Gastrocnemius medialis (tissue), 4 donors: ENCODE data around the gene RAPGEF1. TPM values are rescaled to one million over a fixed set of nuclear protein-coding genes. Genes with fewer than 3 reads are reported as not detected.

Experiments used
- ATAC-seq, 2 donors: fragments of 150-250 bp; one replicate each; pipeline ENCODE4 v1.9.1; 2016
- DNase-seq, 2 donors: peaks; one replicate each; pipeline ENCODE4 v3.0.0-alpha.2; 2019
- H3K27ac ChIP-seq, 4 donors: fragments of 200-600 bp; sonication (generic); 1 replicate in 1 of 4; 2 replicates in 3 of 4; pipeline ENCODE4 v1.5.1; 2016 to 2018; ENCODE audit warnings: mild to moderate bottlenecking in 2 of 4, moderate library complexity in 1 of 4
- H3K27me3 ChIP-seq, 3 donors: fragments of 200-600 bp; sonication (generic) in 2 of 3; 1 replicate in 1 of 3; 2 replicates in 2 of 3; pipeline versions ENCODE4 v1.5.1 to v1.6.0; 2016 to 2019; ENCODE audit warnings: mild to moderate bottlenecking in 1 of 3, moderate library complexity in 1 of 3
- H3K36me3 ChIP-seq, 2 donors: fragments of 200-600 bp; sonication (generic) in 1 of 2; one replicate each; pipeline ENCODE4 v1.5.1; 2017 to 2018
- H3K4me1 ChIP-seq, 2 donors: fragments of 200-600 bp; sonication (generic) in 1 of 2; one replicate each; pipeline ENCODE4 v1.5.1; 2016 to 2017; ENCODE audit warnings: mild to moderate bottlenecking in 2 of 2
- H3K4me3 ChIP-seq, 4 donors: fragments of 200-600 bp; sonication (generic) in 3 of 4; 1 replicate in 1 of 4; 2 replicates in 3 of 4; pipeline ENCODE4 v1.5.1; 2016 to 2019; ENCODE audit warnings: mild to moderate bottlenecking in 2 of 4
- H3K9me3 ChIP-seq, 3 donors: fragments of 200-600 bp; sonication (generic) in 2 of 3; 1 replicate in 1 of 3; 2 replicates in 2 of 3; pipeline ENCODE4 v1.5.1; 2016 to 2019
- POLR2A ChIP-seq, 2 donors: fragments of 450-650 bp; IDR thresholded peaks; one replicate each; pipeline ENCODE4 v1.6.1; 2017; ENCODE audit warnings: antibody characterized with exemption in 2 of 2, mild to moderate bottlenecking in 2 of 2, moderate library complexity in 2 of 2
- in situ Hi-C, 4 donors: fragments of 200-750 bp; cut with MboI; loops; one replicate each; pipeline versions ENCODE4 v1.15.0 to v1.8.0; 2017; ENCODE audit warnings: low sequenced_read_pairs in 4 of 4
- intact Hi-C: fragments of 100-400 bp; cut with DNase I; formaldehyde crosslinking; loops from one replicate; pipeline ENCODE4 v1.15.1; 2023; ENCODE audit warnings: low total_unique reads
- total RNA-seq, 4 donors: library from RNA; depleted of rRNA; stranded (reverse); fragments of >200 nt; gene quantifications; one replicate each; pipeline versions ENCODE4 v1.1.0 to v1.2.3, GENCODE V29; 2016
- TF ChIP-seq, protein P1 (sequence below), 5 experiments: fragments of 450-650 bp in 3 of 5; fragments of 200-600 bp in 2 of 5; sonication (generic) in 2 of 5; IDR thresholded peaks in 4 of 5; conservative IDR thresholded peaks in 1 of 5; 1 replicate in 4 of 5; 2 replicates in 1 of 5; pipeline ENCODE4 v1.5.1; 2016 to 2019; ENCODE audit warnings: antibody characterized with exemption in 5 of 5, mild to moderate bottlenecking in 3 of 5, moderate library complexity in 3 of 5

Gene RAPGEF1
- total RNA-seq, 4 donors from 2014 or later: 123 to 296 (median 217) TPM

DNA sequence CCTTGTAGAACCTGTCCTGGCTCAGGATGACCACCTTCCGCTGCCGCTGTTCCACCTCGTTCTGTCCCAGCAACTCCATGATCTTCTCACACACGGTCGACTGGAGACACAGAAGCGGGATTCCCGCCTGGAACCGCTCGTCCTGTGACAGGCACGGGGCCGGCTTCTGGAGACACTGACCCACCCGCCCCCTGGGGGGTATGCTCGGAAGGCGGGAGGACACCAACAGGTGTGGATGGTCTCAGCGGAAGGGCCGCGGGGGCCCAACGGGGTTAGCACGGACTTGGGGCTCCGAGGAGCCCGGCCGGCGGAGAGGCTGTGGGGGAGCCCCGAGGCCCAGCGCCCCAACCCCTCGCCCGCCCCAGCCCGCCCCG, 209.3 kb downstream of the RAPGEF1 start:
- H3K27ac ChIP-seq: peak overlapping the region; percentile 75 to 96 (median 88)
- intact Hi-C loops (no loop called here), in situ Hi-C loops (no loop called here)
- H3K36me3 ChIP-seq: peaks cover 0 to 44% of the 10 kb centered on the region in 2 donors
- H3K4me3 ChIP-seq: peak overlapping the region; percentile 76 to 99 (median 85)
- H3K27me3 ChIP-seq: no peaks in the 10 kb centered on the region
- DNase-seq (peak in 1 of 2 donors; percentile 57), ATAC-seq (peak; percentile 29 to 34)
- no peak for TF ChIP-seq POLR2A (IDR thresholded peaks at IDR 0.05)
- TF ChIP-seq, protein P1, sequence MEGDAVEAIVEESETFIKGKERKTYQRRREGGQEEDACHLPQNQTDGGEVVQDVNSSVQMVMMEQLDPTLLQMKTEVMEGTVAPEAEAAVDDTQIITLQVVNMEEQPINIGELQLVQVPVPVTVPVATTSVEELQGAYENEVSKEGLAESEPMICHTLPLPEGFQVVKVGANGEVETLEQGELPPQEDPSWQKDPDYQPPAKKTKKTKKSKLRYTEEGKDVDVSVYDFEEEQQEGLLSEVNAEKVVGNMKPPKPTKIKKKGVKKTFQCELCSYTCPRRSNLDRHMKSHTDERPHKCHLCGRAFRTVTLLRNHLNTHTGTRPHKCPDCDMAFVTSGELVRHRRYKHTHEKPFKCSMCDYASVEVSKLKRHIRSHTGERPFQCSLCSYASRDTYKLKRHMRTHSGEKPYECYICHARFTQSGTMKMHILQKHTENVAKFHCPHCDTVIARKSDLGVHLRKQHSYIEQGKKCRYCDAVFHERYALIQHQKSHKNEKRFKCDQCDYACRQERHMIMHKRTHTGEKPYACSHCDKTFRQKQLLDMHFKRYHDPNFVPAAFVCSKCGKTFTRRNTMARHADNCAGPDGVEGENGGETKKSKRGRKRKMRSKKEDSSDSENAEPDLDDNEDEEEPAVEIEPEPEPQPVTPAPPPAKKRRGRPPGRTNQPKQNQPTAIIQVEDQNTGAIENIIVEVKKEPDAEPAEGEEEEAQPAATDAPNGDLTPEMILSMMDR (IDR thresholded peaks at IDR 0.05 in 4 of 5, conservative IDR thresholded peaks at IDR 0.05 in 1 of 5): peak in 2 of 5 experiments; percentile 21 to 33
- H3K9me3 ChIP-seq: no peaks in the 10 kb centered on the region
- peaks cover 13 to 14% of the 10 kb centered on the region in 2 donors for H3K4me1 ChIP-seq

DNA sequence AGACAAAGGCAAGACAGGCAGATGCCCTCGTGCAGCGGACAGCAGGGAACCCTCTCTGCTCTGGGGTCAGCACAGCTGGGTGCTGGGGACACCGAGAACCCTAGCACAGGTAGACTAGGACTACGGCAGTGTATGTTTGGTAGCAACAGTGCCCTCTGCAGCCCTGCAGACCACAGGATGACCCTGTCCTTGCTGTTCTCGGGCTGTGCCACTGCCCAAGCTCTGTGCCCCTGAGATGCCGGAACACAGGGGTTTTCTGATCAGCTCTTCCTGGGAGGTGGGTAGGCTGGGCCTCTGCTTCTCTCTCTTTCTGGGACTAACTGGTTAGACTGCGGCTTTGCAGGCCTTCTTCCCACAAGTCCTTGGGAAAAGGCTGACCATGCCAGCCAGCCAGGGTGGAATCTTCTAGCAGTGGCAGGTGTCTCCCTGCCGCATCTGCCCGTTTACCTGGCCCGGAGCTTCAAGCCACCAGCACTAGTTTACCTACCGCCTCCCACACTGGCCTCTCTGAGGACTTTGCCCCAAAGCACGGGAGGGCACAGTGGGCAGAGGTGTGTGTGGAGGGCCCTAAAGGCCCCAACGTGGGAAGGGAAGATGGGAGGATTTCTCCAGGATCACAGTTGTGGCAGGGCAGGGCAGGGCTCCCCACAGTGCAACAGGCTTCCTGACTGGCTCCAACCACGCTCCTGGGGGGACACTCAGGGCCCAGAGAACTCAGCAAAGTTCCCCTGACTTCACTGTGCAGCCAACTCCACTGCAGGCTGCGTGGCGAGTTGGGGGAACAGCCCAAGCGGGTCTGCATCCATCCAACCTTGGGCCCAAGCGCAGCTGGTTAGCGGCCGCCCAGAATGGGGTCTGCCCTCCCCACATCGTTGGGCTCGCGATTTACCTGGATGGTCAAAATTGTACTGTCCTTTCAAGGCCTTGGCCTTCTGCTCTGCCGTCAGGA, 210.0 kb downstream of the RAPGEF1 start:
- ATAC-seq: no peak
- TF ChIP-seq POLR2A (IDR thresholded peaks at IDR 0.05): no peak
- TF ChIP-seq, protein P1 (IDR thresholded peaks at IDR 0.05 in 4 of 5, conservative IDR thresholded peaks at IDR 0.05 in 1 of 5): no peak
- peaks cover 0 to 50% of the 10 kb centered on the region in 2 donors for H3K36me3 ChIP-seq
- H3K4me3 ChIP-seq: peak overlapping the region; percentile 76 to 99 (median 85)
- no peaks in the 10 kb centered on the region for H3K9me3 ChIP-seq
- in situ Hi-C loops (no loop called here), intact Hi-C loops (no loop called here)
- H3K27ac ChIP-seq: peak overlapping the region; percentile 75 to 96 (median 88)
- H3K27me3 ChIP-seq: no peaks in the 10 kb centered on the region
- peaks cover 13 to 14% of the 10 kb centered on the region in 2 donors for H3K4me1 ChIP-seq
- DNase-seq: no peak

DNA sequence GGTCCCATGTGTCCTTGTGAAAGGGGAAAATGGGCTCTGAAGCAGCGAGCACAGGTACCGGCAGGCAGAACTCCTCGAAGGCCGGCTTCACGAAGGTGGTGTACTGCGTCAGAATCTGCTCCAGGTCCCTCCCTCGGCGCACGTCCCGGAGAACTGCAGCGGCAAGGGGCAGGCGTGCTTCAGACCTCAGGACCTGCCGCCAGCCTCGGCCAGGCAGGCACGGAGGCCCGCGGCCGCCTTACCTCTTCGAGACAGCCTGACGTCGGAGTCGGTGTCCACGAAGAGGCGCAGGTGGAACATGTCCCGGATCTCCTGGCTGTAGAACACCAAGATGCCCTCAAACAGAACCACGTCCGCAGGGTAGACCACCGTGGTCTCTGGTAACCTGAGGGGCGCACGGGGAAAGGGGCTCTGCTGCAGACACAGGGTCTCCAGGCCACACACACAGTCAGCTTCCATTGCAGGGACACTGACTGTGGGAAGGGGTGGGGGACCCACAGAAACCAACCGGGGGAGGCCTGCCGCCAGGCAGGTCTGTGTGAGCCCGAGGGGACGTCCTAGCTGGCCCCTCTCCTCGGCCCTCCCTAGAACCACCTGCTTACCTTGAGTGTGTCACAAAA, 210.9 kb downstream of the RAPGEF1 start:
- DNase-seq: no peak
- no peaks in the 10 kb centered on the region for H3K9me3 ChIP-seq
- no peak for ATAC-seq
- peaks cover 13 to 14% of the 10 kb centered on the region in 2 donors for H3K4me1 ChIP-seq
- peaks cover 0 to 58% of the 10 kb centered on the region in 2 donors for H3K36me3 ChIP-seq
- no peaks in the 10 kb centered on the region for H3K27me3 ChIP-seq
- TF ChIP-seq, protein P1 (IDR thresholded peaks at IDR 0.05 in 4 of 5, conservative IDR thresholded peaks at IDR 0.05 in 1 of 5): no peak
- TF ChIP-seq POLR2A (IDR thresholded peaks at IDR 0.05): no peak
- in situ Hi-C loops: no loop called here
- H3K4me3 ChIP-seq: no peak overlapping the region
- intact Hi-C loops: no loop called here
- no peak overlapping the region for H3K27ac ChIP-seq

DNA sequence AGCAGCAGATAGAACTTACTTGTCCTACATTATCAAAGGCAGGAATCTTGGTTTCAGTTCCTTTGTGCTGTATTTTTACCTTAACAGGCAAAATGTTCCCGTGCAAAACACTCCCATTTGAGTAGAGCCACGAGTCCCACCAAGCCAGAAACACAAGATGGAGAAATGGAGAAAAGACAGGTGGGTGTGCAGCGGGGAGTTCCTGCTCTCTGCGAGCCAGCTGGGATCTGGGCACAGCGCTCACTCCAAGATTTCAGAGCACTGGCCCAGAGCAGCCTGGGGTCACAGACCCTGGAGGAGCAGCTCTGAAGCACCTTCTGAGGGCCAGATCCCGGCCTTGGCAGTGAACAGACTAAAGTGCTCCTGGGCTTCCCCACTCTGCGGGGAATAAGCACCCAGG, 211.7 kb downstream of the RAPGEF1 start:
- TF ChIP-seq POLR2A (IDR thresholded peaks at IDR 0.05): no peak
- TF ChIP-seq, protein P1 (IDR thresholded peaks at IDR 0.05 in 4 of 5, conservative IDR thresholded peaks at IDR 0.05 in 1 of 5): no peak
- H3K27ac ChIP-seq: no peak overlapping the region
- no peak overlapping the region for H3K4me3 ChIP-seq
- no peaks in the 10 kb centered on the region for H3K9me3 ChIP-seq
- H3K4me1 ChIP-seq: peaks cover 13 to 14% of the 10 kb centered on the region in 2 donors
- ATAC-seq (no peak), DNase-seq (no peak)
- intact Hi-C loops (no loop called here), in situ Hi-C loops (no loop called here)
- H3K27me3 ChIP-seq: no peaks in the 10 kb centered on the region
- peaks cover 0 to 66% of the 10 kb centered on the region in 2 donors for H3K36me3 ChIP-seq

Other genes with a start within 250 kb of the RAPGEF1 start
- gene POMT1, start 237.2 kb downstream of the RAPGEF1 start, total RNA-seq: 10 to 100 TPM; 14.3 to 43.1 (median 32.2) TPM
- gene UCK1, start 208.8 kb downstream of the RAPGEF1 start, total RNA-seq: 10 to 100 TPM; 39.7 to 86.9 (median 43.9) TPM
- gene PRRT1B, start 194.6 kb downstream of the RAPGEF1 start, total RNA-seq: not detected